Measurements from ENCODE around the gene C6orf47. TPM values are rescaled to one million over a fixed set of nuclear protein-coding genes. Genes with fewer than 3 reads are reported as not detected.

C6orf47 gene
- total RNA-seq, 2 experiments from 2014 or later: 16.7 to 18.5 TPM

- intact Hi-C loops (cut with micrococcal nuclease; ENCODE audit: unreplicated experiment): no loop called here
- POLR2A ChIA-PET: interaction anchor here (0.6 to 4.0 kb wide), 4 partner anchors 19 to 113 kb away, joined by 3 to 19 read pairs (median 6); partner anchors contain the start of gene DDX39B
- no peak for DNase-seq (ENCODE audit: low spot score)
- CTCF ChIA-PET (ENCODE audit: unreplicated experiment): no interaction called here
- no peak overlapping the region for H3K4me2 ChIP-seq (ENCODE audit: low read length)
- BruUV-seq (replicated peaks): no TSS peak
- 0 out of 2 replicates have a peak, but pooled peaks cover 4% of the 10 kb centered on the region for H4K20me1 ChIP-seq (ENCODE audit: insufficient read depth, low read length)
- peaks cover 35% of the 10 kb centered on the region for H3K4me1 ChIP-seq (ENCODE audit: insufficient read depth, low read length, poor library complexity, severe bottlenecking)
- no peaks in the 10 kb centered on the region for H3K9me2 ChIP-seq (ENCODE audit: insufficient read depth, low read length)
- no peak overlapping the region for H3K27ac ChIP-seq (ENCODE audit: low read depth, low read length, poor library complexity, severe bottlenecking)
- H3K79me2 ChIP-seq (ENCODE audit: insufficient read depth, low read depth, low read length): peaks cover 28% of the 10 kb centered on the region
- H3K36me3 ChIP-seq (ENCODE audit: insufficient read depth, low read length): peaks cover 14% of the 10 kb centered on the region
- H3K4me3 ChIP-seq (ENCODE audit: low read depth, low read length, poor library complexity, severe bottlenecking): no peak overlapping the region
- no peak for TF ChIP-seq CTCF (conservative IDR thresholded peaks at IDR 0.05; ENCODE audit: low read length)
- TF ChIP-seq EZH2phosphoT487 (IDR thresholded peaks at IDR 0.05; ENCODE audit: borderline replicate concordance, low read depth, low read length): no peak
- H2AFZ ChIP-seq (ENCODE audit: low read length): no peak overlapping the region
- no peaks in the 10 kb centered on the region for H3K9me3 ChIP-seq (ENCODE audit: low read length)
Measured at GRCh38 chr6:31654574-31655348, 5.8 kb downstream of the C6orf47 start.

- ChIA-PET POLR2A (interaction anchor here (0.6 to 4.0 kb wide), 18 partner anchors 8 to 539 kb away, joined by 3 to 19 read pairs (median 4); partner anchors contain the start of genes C6orf47, CSNK2B, DDX39B and EGFL8), CTCF (ENCODE audit: unreplicated experiment) (interaction anchor here (0.6 kb wide), 1 partner anchor 117 kb away, joined by 8 read pairs; no protein-coding TSS in a partner anchor)
- TSS peak; percentile 99 for BruUV-seq (replicated peaks)
- H3K9me2 ChIP-seq (ENCODE audit: insufficient read depth, low read length): no peaks in the 10 kb centered on the region
- 0 out of 2 replicates have a peak, but pooled peaks cover 4% of the 10 kb centered on the region for H4K20me1 ChIP-seq (ENCODE audit: insufficient read depth, low read length)
- H3K9me3 ChIP-seq (ENCODE audit: low read length): no peaks in the 10 kb centered on the region
- H3K4me1 ChIP-seq (ENCODE audit: insufficient read depth, low read length, poor library complexity, severe bottlenecking): peaks cover 19% of the 10 kb centered on the region
- peak overlapping the region; percentile 76 for H3K4me3 ChIP-seq (ENCODE audit: low read depth, low read length, poor library complexity, severe bottlenecking)
- intact Hi-C loops (cut with micrococcal nuclease; ENCODE audit: unreplicated experiment): loop anchor here (1.0 kb wide), 4 partner anchors 12 to 111 kb away; partner anchors contain the start of genes ATP6V1G2, DDX39B and PRRC2A
- DNase-seq (ENCODE audit: low spot score): peak; percentile 97
- peaks cover 32% of the 10 kb centered on the region for H3K79me2 ChIP-seq (ENCODE audit: insufficient read depth, low read depth, low read length)
- H2AFZ ChIP-seq (ENCODE audit: low read length): peak overlapping the region; percentile 5; the same call in 1 of the 2 replicates
- TF ChIP-seq CTCF (conservative IDR thresholded peaks at IDR 0.05; ENCODE audit: low read length) (peak; percentile 59), EZH2phosphoT487 (IDR thresholded peaks at IDR 0.05; ENCODE audit: borderline replicate concordance, low read depth, low read length) (no peak)
- peak overlapping the region; percentile 78 for H3K4me2 ChIP-seq (ENCODE audit: low read length)
- peaks cover 30% of the 10 kb centered on the region for H3K36me3 ChIP-seq (ENCODE audit: insufficient read depth, low read length)
- H3K27ac ChIP-seq (ENCODE audit: low read depth, low read length, poor library complexity, severe bottlenecking): peak overlapping the region; percentile 75
Measured at GRCh38 chr6:31652925-31653724, 7.5 kb downstream of the C6orf47 start.

Measured in OCI-LY7 (cell line).